EL (cell line): ENCODE results near the gene GPRIN2.

Experiments
- DNase-seq: peaks from one replicate; pipeline ENCODE4 v3.0.0-alpha.2; 2016

The GPRIN2 gene

DNA sequence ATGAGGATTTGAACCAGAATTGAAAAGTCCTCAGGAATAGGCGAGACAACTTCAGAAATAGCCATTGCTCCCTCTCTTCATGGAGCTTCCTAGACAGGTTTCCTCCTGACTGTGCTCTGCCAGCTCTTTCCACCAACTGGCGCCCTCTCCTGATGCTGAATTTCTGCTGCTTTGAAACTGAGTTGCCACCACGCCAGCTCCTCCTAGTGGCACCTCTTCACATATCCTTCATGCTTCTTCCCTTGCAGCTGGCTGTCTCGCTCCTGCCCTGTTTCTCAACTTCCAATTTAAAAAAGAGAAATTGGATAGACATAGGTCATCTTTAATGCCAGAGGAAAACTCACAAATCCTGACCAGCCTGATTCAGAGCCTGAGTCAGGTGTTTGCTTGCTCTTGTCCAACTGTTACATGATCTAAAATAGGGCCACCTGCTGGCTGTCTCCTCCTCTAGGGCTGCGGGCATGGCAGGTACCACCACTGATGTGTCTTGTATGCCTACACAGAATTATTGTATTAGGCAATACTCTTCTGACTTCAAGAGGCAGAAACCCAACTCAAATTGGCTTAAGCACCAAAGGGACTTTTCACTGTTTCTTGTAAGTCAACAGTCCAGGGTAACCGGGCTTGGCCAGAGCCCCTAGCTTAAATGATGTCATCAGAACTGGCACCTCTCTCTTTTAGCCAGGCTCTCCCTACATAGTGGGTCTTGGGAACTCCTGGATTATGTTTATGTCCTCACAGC, 9.3 kb upstream of the GPRIN2 start:
- peak; percentile 69 for DNase-seq

DNA sequence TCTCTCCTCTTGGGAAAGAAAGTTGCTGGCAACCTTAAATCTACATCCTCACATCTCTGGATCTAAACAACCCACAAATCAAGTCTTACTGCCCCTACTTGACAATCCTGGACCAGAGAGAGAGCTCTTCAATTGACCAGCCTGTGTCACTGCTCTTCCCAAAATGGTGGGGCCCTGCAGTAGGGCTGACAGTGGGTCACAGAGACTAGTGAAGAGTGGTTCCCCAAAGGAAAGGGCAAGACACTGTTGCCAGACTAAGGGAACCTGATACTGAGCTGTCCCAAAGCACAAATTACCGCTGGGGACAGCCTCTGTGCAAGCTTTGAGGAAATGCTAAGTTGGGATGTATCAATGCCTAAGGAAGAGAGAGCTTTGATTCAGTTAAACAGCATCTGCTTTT, 4.5 kb upstream of the GPRIN2 start:
- no peak for DNase-seq

DNA sequence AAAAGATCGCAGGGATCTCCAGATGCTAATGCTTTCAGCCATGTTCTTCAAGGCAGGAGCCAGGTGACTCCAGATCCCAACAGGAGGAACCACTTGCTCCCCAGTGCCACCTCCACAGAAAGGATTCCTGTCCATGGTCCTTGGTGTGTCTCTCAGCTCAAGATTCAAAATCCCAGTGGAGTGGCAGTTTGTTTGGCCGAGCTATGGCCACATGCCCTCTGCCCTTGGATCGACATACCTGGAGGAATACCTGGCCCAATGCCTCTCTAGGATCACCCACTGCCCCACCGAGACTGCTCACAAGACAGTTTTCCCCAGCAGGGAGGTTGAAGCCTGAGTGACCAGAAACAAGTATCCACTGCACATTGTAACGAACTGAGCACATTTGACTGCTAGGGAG, 3.9 kb upstream of the GPRIN2 start:
- no peak for DNase-seq

DNA sequence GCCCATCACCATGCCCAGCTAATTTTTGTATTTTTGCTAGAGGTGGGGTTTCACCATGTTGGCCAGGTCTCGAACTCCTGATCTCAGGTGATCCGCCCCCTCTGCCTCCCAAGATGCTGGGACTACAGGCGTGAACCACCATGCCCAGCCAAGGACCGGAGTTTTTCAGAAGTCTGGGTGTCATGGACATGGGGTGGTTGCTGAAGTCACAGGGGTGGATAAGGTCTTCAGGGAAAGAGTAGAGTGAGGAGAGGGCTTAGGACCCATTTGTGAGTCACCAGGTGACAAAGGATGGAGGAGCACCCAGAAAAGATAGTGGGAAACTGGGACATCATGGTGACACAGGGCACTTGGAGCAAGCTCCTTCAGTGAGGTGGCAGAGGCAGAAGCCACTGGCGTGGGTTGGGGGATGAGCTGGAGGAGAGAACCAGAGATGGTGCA, 2.8 kb upstream of the GPRIN2 start:
- DNase-seq = no peak

DNA sequence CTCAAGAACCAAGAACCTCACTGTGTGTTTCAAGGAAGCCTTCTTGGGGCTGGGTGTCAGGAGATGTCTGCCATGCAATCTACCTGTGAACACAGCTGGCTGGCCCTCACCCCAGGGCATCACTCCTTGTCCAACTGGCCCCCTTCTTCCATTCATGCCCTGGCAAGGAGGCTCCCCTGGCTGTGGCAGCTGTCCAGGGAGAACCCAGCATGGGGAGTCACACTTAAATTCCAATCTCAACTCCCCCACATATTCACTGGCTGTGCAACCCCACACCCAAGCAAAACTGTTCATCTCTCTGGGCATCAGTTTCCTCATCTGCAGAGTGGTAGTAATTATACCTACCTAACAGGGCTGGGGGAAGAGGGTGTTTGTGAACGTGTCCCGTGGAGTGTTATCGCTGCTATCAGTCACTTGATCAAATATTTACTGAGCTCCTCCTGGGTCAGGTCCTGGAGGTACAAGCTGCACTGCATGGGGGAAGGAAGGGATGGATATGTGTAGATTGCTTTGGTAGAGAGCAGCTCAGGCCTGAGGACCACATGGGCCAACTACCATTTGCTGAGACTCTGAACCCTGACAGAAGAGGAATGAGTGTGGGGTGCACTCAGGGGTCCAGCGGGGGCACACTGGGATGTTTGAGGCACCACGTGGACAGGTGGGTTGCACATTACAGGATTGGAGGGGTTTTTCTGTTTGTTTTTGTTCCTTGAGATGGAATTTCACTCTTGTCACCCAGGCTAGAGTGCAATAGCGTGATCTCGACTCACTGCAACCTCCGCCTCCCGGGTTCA, 2.1 kb upstream of the GPRIN2 start:
- DNase-seq = no peak

DNA sequence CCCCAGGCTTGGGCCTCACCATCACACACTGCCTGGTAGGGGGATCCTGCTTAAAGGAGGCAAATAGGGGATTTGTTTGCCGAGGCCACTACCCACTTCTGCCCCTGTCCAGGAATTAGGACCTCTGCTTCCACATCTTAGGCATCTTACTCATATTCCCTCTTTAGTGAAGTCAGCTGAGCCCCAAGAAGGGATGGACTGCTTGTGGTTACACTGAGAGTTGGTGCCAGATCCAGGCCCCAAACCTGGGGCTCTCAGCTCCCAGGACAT, 1.6 kb upstream of the GPRIN2 start:
- no peak for DNase-seq

DNA sequence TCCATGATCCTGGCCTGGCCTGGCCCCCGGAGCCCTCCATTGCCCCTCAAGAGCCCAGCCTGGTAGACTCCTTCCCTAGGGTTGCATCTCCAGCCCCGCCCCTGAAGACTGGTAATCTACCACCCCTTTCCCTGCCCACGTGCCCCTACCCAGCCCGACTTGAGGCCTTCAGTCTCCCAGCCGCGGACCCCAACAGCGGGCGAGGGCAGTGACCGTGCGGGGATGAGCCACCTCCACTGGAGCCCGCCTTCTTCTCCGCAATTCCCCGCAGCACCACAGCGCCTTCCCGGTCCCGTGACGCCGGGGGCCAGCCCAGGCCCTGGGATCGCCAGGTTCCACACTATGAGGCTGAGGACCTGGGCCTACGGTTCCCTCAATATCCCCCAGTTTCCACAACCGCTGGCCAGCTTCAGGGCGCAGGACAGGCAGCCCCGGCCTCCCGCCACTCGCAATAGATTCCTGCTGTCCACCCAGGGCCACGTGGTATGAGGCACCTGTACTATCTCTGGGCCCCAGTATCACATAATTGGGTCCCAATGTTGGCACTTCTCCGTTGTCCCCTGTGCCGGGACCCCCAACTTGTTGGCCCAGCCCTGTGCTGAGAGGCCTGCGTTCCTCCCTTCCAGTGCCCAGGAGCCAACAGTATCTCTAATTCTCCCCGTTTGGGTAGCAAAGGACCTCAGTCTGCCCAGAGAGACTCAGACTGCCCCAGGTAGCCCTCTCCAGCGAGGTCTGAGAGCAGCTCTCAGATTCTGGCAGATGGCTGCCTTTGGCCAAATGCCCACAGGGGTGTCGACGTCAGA, 1.1 kb upstream of the GPRIN2 start:
- no peak for DNase-seq

DNA sequence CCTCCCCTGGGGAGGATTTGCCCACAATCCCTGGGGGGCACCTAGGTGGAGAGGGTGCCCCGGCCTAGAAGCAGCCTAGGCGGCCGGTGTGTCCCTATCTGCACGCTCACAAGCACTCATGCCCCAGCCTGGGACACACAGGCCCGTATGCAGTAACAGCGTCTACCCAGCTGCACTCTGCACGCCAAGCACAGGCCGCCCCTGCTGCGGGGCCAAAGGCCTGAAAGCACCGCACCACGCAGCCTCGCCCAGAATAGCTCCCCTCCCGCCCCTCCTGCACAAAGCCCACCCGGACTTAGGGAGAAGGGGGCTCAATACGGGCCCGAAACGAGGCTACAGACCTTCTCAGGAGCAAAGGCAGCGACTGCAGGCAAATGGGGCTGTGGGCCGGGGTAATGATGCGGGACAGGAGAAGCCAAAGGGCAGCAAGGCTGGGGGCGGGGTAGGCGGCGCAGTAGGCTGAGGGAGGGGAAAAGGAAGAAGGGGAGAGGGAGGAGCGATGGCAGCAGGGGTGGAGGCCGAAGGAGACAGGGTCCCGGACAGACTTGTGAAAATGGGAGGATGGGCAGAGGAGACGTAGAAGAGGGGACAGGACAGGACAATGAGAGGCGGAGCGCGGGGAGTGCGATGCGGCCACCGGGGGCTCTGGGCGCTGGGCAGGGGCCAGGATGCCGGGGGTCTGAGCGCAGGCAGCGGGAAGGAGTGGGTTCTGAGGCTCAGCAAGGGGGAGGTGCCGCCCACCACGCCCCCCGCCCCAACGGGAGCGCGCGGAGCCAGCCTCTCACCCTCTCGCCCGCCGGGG, 544 bp downstream of the GPRIN2 start:
- DNase-seq = no peak

DNA sequence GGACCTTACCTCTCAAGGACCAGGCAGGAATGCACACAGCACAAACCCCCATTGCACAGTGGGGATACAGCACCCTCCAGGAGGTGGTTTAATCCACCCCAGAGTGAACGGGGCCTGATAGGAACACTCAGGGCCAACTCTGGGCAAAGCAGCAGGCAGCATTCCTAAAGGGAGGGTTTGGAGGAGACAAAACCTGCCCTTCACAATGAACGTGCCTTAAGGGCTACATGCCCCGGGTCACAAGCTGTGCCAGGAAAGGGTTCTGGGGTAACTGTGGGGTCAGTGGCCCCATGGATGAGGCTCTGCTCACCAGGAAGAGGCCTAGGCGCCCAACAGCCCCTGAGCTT, 1.1 kb downstream of the GPRIN2 start:
- no peak for DNase-seq

DNA sequence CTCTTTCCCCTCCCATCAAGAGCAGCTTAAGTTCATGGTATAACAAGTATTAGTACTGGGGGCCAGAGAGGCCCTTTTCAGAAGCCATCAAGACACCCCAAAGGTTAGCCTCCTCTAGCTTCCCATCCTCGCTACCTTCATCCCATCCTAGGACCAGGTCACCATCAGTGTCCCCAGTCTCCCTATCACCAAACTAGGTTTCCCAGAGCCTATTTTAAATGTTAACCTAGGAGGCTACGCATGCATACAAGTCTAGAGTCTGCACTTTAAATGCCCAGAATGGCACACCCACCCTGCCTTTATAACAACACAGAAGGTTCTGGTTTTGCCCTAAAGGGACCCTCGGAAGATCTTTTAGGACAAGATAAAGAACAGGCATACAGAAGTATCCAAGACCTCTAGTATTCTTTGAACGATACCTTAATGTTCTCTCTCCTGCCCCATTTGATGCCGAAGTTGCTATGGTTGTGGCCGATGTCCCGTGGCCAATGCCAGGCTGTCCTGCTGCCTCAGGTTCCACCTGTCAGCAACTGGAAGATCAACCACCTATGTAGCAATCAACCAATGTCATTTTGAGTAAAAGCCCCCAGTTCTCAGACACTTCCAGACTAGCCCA, 2.2 kb downstream of the GPRIN2 start:
- DNase-seq = no peak

DNA sequence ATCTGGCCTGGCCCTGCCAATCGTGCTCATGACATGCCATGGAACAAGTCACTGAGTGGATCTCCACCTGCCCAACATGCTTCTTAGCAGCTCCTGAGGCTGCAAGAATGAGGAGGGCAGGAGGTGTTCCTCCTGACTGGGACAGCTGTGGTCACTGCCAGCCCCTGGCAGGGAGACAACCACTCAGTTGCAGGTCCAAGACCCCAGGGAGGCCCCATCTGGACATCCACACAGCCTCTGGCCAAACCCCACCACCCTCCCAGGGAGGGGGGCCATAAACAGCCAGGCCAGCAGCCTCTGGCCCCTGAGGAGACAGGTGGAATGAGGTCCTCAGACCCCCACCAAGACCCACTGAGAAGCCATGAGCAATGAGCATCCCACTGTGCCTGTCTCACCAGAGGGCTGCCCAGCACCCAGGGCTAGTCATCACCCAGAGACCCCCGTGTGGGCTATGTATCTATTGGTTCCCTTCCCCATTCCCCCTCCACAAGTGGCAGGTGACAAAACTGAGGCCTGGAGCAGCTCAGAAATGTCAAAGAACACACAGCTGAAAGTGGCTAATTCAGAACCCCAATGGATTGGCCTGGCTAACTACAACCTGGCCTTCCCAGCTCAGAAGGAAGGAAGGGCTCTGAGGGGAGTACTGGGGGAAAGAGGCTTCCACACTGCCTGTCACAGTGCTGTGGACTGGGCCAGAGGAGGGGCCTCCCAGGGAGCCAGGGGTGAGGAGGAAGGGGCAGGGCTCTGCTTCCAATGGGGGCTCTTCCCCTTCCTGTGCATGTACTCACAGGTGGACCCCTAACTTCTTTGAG, 3.0 kb downstream of the GPRIN2 start:
- no peak for DNase-seq

DNA sequence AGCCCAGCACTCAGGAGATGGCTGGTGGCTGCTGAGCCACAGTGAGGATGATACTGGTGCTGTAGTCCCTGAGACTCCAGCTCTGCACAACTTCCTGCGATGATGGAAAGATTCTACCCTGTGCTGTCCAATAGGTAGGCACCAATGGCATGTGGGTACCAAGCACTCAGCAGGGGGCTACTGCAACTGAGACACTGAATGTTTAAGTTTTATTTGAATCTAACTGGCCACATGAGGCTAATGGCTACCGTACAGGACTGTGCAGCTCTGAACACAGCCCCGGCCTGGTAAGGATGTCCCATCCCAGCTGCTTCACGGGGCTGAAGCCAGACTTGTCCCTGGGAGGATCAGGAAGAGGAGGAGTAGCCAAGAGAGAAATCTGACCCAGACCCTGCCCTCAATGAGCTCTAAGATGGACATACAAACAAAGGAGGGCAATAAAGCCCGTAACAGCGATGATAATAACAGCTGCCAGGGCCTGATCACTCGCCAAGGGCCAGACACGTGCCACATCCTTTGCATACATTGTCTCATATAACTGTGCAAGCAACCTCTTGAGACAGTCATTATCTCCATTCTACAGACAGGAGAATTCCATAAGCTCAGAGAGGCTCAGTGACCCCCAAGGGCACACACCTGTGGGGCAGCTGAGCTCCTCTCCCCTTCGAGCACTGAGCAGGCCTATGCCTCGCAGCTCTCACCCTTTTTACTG, 3.8 kb downstream of the GPRIN2 start:
- no peak for DNase-seq

DNA sequence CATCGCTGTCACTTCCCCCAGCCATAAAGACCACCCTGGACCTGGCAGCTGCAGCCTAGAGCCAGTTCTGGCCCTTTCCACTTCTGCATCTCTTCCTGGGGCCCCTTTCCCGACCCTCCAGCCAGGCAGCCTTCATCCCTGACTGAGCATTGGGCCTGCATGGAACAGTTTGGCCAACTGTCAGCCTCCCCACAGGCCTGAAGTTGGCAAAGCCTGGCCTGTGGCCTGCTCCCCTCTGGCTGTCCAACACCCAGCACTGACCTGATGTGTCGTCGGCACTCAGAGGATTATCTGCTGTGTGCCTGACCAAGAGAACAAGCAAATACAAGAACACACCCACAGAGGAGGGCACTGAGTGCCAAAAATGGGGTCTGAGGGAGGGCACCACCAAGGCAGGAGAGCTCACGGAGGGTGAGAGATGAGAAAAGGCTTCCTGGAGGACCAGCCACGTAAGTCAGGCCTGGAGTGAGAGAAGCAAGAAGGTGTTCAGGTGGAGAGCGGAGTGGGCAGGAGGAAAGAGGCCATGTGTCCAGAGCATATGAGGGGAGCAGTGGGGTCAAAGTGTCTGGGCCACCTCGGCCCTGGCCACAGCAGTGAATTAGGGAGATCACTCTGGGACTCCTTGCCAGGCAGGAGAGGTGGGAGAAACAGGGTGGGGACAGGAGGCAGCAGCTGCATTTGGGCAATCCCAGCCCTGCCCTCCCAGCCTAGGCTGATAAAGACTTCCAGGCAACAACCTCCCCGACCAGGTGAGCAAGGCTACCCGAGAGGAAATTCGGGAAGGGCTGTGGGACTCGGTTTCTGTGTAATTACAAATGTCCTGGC, 4.5 kb downstream of the GPRIN2 start:
- DNase-seq = no peak

DNA sequence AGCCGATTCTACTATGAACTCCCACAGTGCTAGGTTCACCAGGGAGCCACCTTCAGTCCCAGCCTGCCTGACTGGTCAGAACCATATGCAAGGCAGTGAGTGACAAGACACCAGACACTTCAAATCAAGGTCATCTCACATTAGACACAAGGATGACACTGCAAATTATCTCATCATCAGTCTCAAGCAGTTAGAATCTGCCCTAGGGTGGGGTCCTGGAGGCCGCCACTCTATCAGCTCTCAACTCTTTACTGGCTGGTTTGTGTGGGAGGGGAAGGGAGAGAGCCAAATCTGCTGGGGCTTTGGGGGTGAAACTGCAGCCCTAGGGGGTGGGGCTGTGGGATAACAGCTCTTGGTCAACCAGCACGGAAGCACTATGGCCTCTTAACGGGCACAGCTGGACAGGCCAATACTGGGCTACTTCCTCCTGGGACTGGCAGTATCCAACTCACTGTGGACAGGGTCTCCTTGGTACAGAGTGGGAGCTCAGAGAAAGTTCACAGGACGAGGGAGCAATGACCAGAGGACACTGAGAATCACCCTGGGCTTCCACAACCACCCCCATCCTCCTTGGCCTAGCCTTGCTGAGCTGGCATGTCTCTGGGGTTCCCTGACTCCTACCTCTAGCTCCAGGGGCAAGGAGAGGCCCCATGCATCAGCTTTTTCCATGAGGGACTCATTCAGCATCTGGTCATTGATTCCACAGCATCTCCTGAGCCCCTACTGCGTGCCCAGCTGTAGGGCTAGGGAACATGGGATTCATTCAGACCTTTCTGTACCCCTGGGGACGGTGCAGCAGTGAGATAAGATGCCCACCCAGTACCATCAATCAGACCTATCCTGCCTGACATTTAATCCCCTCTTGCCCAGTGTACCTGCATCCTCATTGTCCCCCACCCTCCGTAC, 5.4 kb downstream of the GPRIN2 start:
- no peak for DNase-seq

DNA sequence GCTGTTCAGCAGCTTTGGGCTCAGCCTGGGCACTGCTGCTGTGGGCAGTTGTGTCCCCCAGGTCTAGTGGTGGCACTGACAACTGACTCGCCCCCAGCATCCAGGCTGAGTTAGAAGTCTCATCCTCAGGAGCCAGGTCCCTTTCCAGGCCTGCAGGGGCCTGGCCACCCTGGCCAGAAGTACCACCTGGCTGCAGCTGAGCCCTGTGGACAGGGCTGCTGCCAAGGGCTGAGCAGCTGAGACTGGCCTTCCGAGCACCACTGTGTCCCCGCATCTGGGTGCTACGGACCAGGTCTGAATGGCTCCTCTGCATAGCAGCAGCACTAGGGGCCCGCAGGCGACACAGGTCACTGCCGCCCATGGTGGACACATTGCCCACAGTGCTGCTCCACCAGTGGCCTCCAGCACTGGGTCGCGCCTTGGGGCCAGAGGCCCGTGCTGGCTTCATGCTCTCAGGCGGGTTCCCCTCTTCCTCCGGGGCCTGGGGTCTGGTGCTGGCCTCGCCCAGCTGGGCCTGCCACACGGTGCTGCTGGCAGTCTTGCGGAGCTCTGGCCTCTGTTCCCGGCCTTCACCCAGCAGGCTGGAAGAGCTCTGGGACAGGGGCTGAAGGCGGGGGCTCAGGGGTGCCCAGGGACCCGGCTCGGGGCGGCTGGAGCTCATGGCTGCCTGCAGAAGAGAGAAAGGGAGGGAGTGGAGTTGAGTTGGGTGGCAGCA, 6.2 kb downstream of the GPRIN2 start:
- no peak for DNase-seq

DNA sequence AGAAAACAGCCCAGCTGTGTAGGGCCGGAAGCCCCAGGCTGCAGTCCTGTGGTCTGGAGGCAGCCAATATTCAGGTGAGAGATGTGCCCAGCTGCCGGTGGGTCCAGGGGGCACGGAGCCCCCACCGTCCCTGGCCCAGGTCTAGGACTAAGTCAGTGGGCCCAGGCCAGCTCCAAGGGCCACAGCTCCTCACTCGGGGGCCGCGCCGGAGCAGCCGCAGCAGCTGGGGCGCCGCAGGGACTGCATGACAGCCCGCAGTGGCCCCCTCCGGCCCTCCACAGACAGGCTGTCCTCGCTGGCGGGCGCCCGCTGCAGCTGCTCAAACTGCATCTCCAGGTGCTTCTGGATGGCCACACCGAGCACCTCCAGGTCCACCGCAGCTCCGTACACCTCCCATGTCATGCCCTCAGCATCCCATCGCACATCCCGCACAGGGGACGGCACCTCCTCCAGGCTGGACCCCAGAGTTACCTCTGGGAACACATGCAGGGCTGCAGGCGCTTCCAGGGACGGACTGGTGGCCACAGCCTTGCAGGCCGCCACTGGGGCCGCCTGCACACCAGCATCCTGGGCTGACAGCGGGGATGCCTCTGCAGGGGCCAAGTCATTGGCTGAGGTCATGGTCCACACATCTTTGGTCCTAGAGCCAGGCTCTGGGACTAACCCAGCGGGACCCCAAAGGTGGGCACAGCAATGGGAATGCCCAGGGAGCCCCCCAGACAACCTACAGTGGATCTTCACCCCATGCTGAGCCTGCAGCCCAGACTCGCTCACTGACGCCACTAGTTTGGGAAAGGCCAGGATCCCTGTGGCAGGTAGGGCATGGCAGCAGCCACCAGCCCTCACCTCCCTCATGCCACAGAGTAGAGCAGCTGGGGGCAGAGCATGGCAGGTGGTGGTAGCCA, 7.0 kb downstream of the GPRIN2 start:
- DNase-seq = no peak

DNA sequence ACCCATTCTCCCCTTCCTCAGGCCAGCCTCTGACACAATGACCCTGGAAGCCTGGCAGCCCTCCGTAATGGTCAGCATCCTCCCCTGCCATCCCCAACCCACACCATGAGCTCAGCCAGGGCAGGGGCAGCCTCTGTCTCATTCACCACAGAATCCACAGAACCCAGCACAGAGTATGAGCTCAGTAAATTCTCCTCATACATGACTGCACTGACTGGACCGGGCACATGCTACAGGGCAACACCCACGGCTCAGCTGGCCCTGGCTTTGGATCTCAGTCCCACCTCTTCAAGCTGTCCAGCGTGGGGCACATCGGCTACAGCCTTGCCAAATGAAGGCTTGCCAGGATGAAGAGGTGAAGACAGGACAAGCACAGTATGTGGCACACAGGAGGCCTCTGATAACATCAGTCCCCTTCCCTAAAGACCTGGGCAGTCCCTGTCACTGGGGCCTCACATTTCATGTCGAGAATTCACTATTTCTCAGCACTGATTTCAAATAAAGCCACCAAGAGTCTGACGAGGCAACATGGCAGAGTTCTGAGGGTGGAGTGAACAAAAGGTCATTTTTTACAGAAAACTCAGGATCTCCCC, 7.9 kb downstream of the GPRIN2 start:
- no peak for DNase-seq
